Progenitor cell of endocrine pancreas (in vitro differentiated cells): ENCODE data around the gene GNG8. TPM values are rescaled to one million over a fixed set of nuclear protein-coding genes. Genes with fewer than 3 reads are reported as not detected.

ENCODE experiments used
- DNase-seq: peaks from one replicate; pipeline ENCODE4 v3.0.0; 2021; ENCODE audit warnings: low spot score; ENCODE audit not compliant: unreplicated experiment
- H3K27ac Mint-ChIP-seq: 2 replicates; pipeline ENCODE4 v1.8.0; 2021; ENCODE audit warnings: mild to moderate bottlenecking, moderate library complexity, mixed read lengths
- H3K27me3 Mint-ChIP-seq: 2 replicates; pipeline ENCODE4 v1.8.0; 2021; ENCODE audit warnings: mixed read lengths
- H3K36me3 Mint-ChIP-seq: 2 replicates; pipeline ENCODE4 v1.8.0; 2022; ENCODE audit warnings: mixed read lengths; ENCODE audit not compliant: insufficient read depth
- H3K4me1 Mint-ChIP-seq: 2 replicates; pipeline ENCODE4 v1.8.0; 2021; ENCODE audit warnings: low read depth, mixed read lengths
- H3K4me3 Mint-ChIP-seq: 2 replicates; pipeline ENCODE4 v1.8.0; 2021; ENCODE audit warnings: low read depth, mild to moderate bottlenecking, moderate library complexity, mixed read lengths
- H3K9me3 Mint-ChIP-seq: 2 replicates; pipeline ENCODE4 v1.8.0; 2021; ENCODE audit warnings: low read depth, mixed read lengths
- total RNA-seq: library from RNA; stranded (reverse); gene quantifications from 2 replicates; pipeline ENCODE4 v1.2.1, GENCODE V29; 2021
- TF ChIP-seq, protein P1 (sequence below): fragments of 200-600 bp; sonication (generic); IDR thresholded peaks from one replicate; pipeline ENCODE4 v1.5.0; 2021; ENCODE audit warnings: antibody characterized with exemption, mild to moderate bottlenecking; ENCODE audit not compliant: unreplicated experiment

GNG8 gene
- total RNA-seq, 1 donor from 2014 or later = not detected

DNA sequence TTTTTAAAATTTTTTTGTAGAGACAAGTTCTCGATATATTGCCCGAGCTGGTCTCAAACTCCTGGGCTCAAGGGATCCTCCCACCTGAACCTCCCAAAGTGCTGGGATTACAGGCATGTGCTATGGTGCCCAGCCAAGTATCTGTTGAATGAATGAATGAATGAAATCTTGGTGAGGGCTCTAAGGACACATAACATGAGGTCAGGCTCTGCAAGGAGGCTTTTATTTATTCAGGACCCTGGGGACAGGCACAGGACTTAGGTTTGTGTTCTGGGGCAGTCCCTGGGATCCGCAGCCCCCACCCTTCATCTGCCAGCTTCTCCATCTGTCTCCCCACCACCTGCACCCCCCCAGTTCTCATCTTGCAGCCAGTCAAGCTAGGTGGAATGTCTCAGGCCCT lies 15.7 kb downstream of the GNG8 start:
- Mint-ChIP-seq H3K9me3 (no peaks in the 10 kb centered on the region), H3K4me3 (no peak overlapping the region), H3K36me3 (no peaks in the 10 kb centered on the region)

DNA sequence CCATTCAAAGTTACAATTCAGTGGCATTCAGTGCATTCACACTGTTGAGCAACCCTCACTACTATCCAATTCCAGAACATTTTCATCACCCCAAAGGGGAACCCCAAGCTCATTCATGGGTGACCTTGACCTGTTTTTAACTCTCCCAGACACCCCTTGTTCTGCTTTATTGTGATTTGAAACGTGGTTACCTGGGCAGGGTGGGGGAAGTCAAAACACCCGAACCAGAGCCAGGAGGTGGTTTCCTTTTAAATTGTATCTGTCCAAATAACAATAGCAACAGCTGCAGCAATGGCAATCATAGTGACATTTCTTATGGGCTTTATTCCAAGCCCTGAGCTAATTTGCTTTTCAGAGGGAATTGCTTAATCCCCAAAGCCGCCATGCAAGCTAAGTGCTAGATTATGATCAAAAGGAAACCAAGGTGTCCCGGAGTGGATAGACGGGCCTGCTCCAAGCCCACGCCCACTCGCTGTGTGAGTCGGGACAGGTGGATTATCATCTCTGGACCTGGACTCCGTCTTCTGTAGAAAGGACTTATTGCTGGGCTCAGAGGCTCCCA lies 17.3 kb downstream of the GNG8 start:
- Mint-ChIP-seq H3K4me1 (peaks cover 2% of the 10 kb centered on the region), H3K9me3 (no peaks in the 10 kb centered on the region), H3K4me3 (no peak overlapping the region), H3K27ac (no peak overlapping the region), H3K36me3 (no peaks in the 10 kb centered on the region), H3K27me3 (peaks cover 18% of the 10 kb centered on the region)
- TF ChIP-seq, protein P1, sequence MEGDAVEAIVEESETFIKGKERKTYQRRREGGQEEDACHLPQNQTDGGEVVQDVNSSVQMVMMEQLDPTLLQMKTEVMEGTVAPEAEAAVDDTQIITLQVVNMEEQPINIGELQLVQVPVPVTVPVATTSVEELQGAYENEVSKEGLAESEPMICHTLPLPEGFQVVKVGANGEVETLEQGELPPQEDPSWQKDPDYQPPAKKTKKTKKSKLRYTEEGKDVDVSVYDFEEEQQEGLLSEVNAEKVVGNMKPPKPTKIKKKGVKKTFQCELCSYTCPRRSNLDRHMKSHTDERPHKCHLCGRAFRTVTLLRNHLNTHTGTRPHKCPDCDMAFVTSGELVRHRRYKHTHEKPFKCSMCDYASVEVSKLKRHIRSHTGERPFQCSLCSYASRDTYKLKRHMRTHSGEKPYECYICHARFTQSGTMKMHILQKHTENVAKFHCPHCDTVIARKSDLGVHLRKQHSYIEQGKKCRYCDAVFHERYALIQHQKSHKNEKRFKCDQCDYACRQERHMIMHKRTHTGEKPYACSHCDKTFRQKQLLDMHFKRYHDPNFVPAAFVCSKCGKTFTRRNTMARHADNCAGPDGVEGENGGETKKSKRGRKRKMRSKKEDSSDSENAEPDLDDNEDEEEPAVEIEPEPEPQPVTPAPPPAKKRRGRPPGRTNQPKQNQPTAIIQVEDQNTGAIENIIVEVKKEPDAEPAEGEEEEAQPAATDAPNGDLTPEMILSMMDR = no peak
- no peak for DNase-seq

More for the DNA sequence above, 15.7 kb downstream of the GNG8 start:
- H3K4me1 Mint-ChIP-seq = peaks cover 1% of the 10 kb centered on the region
- no peak overlapping the region for H3K27ac Mint-ChIP-seq
- peaks cover 19% of the 10 kb centered on the region for H3K27me3 Mint-ChIP-seq
- TF ChIP-seq, protein P1 = no peak
- DNase-seq = no peak

DNA sequence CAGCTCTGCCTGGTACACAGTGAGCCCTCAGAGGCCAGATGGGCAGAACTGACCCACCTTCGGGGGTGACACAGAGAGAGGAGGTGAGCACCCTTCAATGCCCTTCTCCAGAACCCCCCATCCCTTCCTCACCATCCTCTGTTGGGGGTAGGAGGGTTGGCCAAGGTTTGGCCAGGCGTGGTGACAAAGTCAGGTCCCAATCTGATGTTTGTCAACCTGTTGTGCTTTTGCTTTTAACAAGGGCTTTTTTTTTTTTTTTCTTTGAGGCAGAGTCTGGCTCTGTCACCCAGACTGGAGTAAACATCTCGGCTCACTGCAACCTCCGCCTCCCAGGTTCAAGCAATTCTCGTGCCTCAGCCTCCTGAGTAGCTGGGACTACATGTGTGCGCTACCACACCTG lies 18.4 kb downstream of the GNG8 start:
- H3K4me3 Mint-ChIP-seq = no peak overlapping the region
- H3K9me3 Mint-ChIP-seq = no peaks in the 10 kb centered on the region
- peaks cover 2% of the 10 kb centered on the region for H3K4me1 Mint-ChIP-seq
- H3K27ac Mint-ChIP-seq = no peak overlapping the region
- peaks cover 18% of the 10 kb centered on the region for H3K27me3 Mint-ChIP-seq
- H3K36me3 Mint-ChIP-seq = no peaks in the 10 kb centered on the region
- TF ChIP-seq, protein P1 = no peak
- DNase-seq = no peak

DNA sequence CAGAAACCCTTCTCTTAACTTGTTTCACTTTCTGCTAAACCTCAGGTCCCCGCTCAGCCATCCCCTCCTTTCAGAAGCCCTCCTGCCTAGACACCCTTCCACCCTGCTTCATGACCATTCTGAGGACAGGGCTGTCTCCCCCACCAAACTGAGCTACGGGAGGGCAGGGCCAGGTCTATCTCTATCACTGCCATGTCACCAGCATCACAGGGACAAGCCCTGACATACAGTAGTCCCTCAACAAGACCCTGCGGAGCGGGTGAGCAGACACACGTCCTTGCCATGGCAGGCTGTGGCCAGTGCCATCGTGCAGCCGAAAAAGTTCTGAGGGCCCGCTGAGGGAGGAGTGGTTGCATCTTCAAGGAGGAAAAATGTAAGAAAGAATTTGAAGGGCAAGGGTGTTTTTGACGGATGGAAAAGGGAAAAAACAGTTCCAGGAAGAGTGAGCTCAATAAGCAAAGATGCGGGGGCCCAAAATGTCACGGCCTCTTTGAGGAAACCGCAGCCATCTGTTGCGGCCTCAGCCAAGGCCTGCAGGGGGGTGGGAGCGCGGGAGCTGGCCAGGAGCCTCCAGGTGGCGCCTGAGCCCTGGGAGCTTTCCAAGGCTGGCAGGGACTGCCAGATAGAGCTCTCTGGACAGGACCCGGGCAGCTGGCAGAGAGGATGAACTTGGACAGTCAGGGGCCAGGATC lies 19.2 kb downstream of the GNG8 start:
- Mint-ChIP-seq H3K27me3 (peaks cover 18% of the 10 kb centered on the region), H3K4me1 (peaks cover 2% of the 10 kb centered on the region), H3K27ac (peak overlapping the region; percentile 42), H3K9me3 (no peaks in the 10 kb centered on the region), H3K36me3 (no peaks in the 10 kb centered on the region), H3K4me3 (no peak overlapping the region)
- no peak for DNase-seq
- TF ChIP-seq, protein P1 = peak; percentile 60

DNA sequence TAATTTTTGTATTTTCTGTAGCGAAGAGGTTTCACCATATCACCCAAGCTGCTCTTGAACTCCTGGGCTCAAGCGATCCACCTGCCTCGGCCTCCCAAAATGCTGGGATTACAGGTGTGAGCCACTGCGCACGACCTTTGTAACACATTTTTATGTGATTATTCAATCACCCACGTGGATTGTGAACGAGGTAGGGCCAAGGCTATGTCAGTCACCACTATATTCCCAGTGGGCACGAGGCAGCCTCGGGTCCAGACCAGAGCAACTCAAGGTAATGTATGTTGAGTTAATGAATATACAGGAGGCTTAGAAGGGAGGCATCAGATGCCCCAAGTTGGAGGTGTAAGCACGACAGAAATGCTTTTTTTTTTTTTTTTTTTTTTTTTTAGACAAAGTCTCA lies 20.0 kb downstream of the GNG8 start:
- TF ChIP-seq, protein P1 = no peak
- peaks cover under 1% of the 10 kb centered on the region for H3K36me3 Mint-ChIP-seq
- H3K4me1 Mint-ChIP-seq = peaks cover 2% of the 10 kb centered on the region
- H3K4me3 Mint-ChIP-seq = no peak overlapping the region
- H3K9me3 Mint-ChIP-seq = no peaks in the 10 kb centered on the region
- H3K27ac Mint-ChIP-seq = no peak overlapping the region
- peaks cover 12% of the 10 kb centered on the region for H3K27me3 Mint-ChIP-seq
- no peak for DNase-seq
